Right atrium auricular region (tissue), 2 donors: Measurements from ENCODE around the gene CCDC68. TPM values are rescaled to one million over a fixed set of nuclear protein-coding genes. Genes with fewer than 3 reads are reported as not detected.

Experiments used
- DNase-seq: peaks from one replicate; pipeline ENCODE4 v3.0.0-alpha.2; 2019; ENCODE audit warnings: low spot score
- H3K27ac ChIP-seq, 2 donors: fragments of 200-600 bp; sonication (generic); 1 replicate in 1 of 2; 2 replicates in 1 of 2; pipeline ENCODE4 v1.5.1; 2016 to 2019
- H3K27me3 ChIP-seq, 2 donors: fragments of 200-600 bp; sonication (generic); one replicate each; pipeline versions ENCODE4 v1.5.1 to v1.6.0; 2017 to 2019
- H3K36me3 ChIP-seq: fragments of 200-600 bp; sonication (generic); one replicate; pipeline ENCODE4 v1.5.1; 2016
- H3K4me1 ChIP-seq, 2 donors: fragments of 200-600 bp; sonication (generic); one replicate each; pipeline versions ENCODE4 v1.5.1 to v1.6.0; 2017 to 2019
- H3K4me3 ChIP-seq, 2 donors: fragments of 200-600 bp; sonication (generic); 1 replicate in 1 of 2; 2 replicates in 1 of 2; pipeline ENCODE4 v1.5.1; 2017 to 2019; ENCODE audit warnings: mild to moderate bottlenecking in 1 of 2, moderate library complexity in 1 of 2
- H3K9me3 ChIP-seq, 2 donors: fragments of 200-600 bp; sonication (generic); one replicate each; pipeline ENCODE4 v1.5.1; 2019
- total RNA-seq, 2 donors: library from RNA; depleted of rRNA; stranded (reverse); fragments of >200 nt; gene quantifications; one replicate each; pipeline ENCODE4 v1.1.0, GENCODE V29; 2016
- TF ChIP-seq, protein P1 (sequence below), 2 donors: fragments of 200-600 bp; sonication (generic); IDR thresholded peaks; one replicate each; pipeline ENCODE4 v1.5.1; 2019; ENCODE audit warnings: antibody characterized with exemption in 2 of 2

Gene CCDC68
- total RNA-seq, 2 donors from 2014 or later: 7.3 to 8.0 TPM

DNA sequence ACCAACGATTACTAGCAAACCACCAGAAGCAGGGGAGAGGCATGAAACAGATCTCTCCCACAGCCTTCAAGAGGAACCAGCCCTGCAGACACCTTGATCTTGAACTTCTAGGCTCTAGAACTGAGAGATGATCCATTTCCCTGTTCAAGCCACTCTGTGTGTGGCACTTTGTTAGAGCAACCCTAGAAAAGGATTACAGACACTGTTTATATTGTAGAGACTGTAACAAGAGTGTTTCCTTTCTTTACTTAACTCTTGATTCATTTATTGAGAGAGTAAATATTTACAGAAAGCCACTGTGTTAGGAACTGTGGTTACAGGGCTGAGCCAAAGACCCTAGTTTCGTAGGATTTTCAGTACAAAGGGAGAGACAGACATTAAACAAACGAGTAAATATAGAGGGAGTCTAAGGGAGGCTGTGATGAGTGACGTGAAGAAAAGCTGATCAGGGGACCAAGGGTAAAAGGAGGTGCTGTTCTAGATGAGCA, 10.9 kb downstream of the CCDC68 start:
- Histone ChIP-seq H3K4me1 (peaks cover 0 to 19% of the 10 kb centered on the region in 2 donors), H3K36me3 (no peaks in the 10 kb centered on the region), H3K27me3 (no peaks in the 10 kb centered on the region), H3K27ac (no peak overlapping the region), H3K4me3 (no peak overlapping the region), H3K9me3 (no peaks in the 10 kb centered on the region)
- TF ChIP-seq, protein P1, sequence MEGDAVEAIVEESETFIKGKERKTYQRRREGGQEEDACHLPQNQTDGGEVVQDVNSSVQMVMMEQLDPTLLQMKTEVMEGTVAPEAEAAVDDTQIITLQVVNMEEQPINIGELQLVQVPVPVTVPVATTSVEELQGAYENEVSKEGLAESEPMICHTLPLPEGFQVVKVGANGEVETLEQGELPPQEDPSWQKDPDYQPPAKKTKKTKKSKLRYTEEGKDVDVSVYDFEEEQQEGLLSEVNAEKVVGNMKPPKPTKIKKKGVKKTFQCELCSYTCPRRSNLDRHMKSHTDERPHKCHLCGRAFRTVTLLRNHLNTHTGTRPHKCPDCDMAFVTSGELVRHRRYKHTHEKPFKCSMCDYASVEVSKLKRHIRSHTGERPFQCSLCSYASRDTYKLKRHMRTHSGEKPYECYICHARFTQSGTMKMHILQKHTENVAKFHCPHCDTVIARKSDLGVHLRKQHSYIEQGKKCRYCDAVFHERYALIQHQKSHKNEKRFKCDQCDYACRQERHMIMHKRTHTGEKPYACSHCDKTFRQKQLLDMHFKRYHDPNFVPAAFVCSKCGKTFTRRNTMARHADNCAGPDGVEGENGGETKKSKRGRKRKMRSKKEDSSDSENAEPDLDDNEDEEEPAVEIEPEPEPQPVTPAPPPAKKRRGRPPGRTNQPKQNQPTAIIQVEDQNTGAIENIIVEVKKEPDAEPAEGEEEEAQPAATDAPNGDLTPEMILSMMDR (IDR thresholded peaks at IDR 0.05): no peak
- DNase-seq: no peak

DNA sequence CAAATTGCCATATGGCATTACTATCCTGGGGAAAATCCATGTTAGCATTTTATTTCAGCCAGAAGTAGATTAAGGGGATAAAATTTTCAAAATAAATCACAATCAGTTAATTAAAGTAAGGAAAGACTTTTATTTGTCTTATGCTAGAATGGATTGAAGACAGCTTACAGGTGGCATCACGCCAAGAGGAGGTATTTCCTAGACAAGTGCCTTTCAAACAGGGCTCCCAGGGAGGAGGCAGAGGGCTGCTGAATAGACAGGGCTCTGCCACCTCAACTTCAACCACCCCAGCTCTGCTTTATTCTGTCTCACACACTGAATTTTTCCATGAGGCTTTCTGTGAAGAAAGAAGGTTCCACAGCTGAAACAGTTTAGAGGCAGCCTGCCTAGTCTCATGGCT, 12.2 kb downstream of the CCDC68 start:
- no peak for DNase-seq
- Histone ChIP-seq H3K36me3 (no peaks in the 10 kb centered on the region), H3K27ac (peak overlapping the region in 1 of 2 donors; percentile 6), H3K4me1 (peaks cover 0 to 19% of the 10 kb centered on the region in 2 donors), H3K9me3 (no peaks in the 10 kb centered on the region), H3K27me3 (no peaks in the 10 kb centered on the region), H3K4me3 (no peak overlapping the region)
- TF ChIP-seq, protein P1 (IDR thresholded peaks at IDR 0.05): no peak

DNA sequence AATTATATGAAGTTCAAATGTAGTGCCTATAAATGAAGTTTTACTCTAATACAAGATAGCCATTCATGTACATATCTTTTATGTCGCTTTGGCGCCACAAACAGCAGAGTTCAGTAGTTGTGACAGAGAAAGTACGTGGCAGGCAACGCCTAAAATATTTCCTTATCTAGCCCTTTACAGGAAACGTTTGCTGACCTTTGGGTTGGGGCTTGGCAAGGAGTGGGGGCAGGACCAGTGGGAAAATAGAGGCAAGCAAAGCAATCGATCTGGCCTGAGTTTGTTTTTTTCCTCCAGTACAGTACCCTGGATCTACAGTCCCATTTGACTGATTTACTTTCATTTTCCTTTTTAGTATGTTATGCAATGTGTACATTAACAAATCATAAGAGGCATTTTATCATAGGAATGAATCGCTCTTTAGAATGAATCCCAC, 13.1 kb downstream of the CCDC68 start:
- Histone ChIP-seq H3K9me3 (no peaks in the 10 kb centered on the region), H3K36me3 (no peaks in the 10 kb centered on the region), H3K4me3 (peak overlapping the region; percentile 27 to 46), H3K27me3 (no peaks in the 10 kb centered on the region), H3K27ac (peak overlapping the region; percentile 6 to 12), H3K4me1 (peaks cover 0 to 19% of the 10 kb centered on the region in 2 donors)
- TF ChIP-seq, protein P1 (IDR thresholded peaks at IDR 0.05): no peak
- DNase-seq: peak; percentile 69

DNA sequence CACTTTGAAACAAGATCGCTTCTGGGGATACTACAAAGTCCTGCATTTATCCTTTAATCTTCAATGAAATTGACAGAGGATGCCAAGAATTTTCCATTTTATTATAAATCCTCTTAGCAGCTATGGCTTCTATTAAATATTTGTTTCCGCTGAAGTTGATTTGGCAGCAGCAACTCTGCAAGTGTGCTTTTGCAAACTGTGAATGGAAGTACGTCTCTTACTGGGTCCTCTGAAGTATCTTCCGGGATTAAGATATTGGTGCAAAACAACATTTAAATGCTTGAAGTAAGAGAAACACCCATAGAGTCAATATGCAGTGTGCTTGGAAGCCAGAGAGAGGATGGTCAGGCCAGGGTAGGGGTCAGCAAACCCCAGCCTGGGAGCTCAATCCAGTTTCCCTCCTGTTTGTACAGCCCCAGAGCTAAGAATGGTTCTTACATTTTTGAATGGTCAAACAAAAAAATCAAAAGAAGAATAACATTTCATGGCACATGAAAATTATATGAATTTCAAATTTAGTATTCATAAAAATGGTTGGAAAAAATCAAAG, 13.6 kb downstream of the CCDC68 start:
- DNase-seq: no peak

DNA sequence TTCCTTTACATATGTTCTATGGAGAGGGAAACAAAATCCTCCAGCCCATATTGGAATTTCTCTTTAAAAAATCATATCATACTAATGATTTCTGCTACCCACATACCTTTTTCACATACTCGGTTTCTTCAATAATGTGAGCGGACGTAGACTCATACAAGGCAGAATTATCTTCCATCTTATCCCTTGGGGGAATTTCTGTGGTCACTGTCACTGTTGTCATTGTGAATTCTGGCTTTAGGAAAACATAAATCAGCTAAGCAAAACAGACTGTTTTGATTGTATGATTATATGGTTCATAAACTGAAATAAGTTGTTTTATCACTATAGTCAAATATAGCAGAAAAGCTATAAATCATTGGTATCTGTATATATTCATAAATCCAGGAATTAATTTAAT, 16.7 kb downstream of the CCDC68 start:
- Histone ChIP-seq H3K27ac (no peak overlapping the region), H3K27me3 (no peaks in the 10 kb centered on the region), H3K9me3 (no peaks in the 10 kb centered on the region), H3K36me3 (no peaks in the 10 kb centered on the region), H3K4me3 (no peak overlapping the region), H3K4me1 (peaks cover 0 to 19% of the 10 kb centered on the region in 2 donors)
- no peak for DNase-seq
- TF ChIP-seq, protein P1 (IDR thresholded peaks at IDR 0.05): no peak

More for the DNA sequence above, 13.6 kb downstream of the CCDC68 start:
- H3K36me3 ChIP-seq: no peaks in the 10 kb centered on the region
- no peaks in the 10 kb centered on the region for H3K9me3 ChIP-seq
- TF ChIP-seq, protein P1 (IDR thresholded peaks at IDR 0.05): no peak
- peak overlapping the region; percentile 6 to 12 for H3K27ac ChIP-seq
- no peaks in the 10 kb centered on the region for H3K27me3 ChIP-seq
- H3K4me3 ChIP-seq: peak overlapping the region in 1 of 2 donors; percentile 46
- H3K4me1 ChIP-seq: peaks cover 0 to 19% of the 10 kb centered on the region in 2 donors

DNA sequence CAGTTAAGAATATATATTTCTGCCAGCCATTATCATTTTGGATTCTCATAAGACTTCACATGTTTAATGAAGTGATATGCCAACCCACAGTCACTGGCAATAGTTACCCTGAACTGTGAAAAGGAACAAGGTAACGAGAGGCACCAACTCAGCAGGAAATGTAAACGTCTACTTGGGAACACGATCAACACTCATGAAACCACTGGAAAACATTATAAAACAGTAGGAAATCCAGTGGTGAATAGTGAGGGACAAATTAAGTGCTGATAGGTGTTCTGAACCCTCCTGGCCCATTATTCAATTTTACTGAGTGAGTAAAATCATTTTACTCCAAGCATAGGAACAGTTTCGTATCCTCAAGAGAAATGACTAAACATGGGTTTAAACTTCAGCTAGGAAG, 17.1 kb downstream of the CCDC68 start:
- TF ChIP-seq, protein P1 (IDR thresholded peaks at IDR 0.05): no peak
- no peaks in the 10 kb centered on the region for H3K36me3 ChIP-seq
- peaks cover 0 to 17% of the 10 kb centered on the region in 2 donors for H3K4me1 ChIP-seq
- no peak for DNase-seq
- H3K27me3 ChIP-seq: no peaks in the 10 kb centered on the region
- no peaks in the 10 kb centered on the region for H3K9me3 ChIP-seq
- H3K27ac ChIP-seq: no peak overlapping the region
- no peak overlapping the region for H3K4me3 ChIP-seq
